GM19099 (cell line): ENCODE data around the gene VIL1.

Source experiments
- POLR2A ChIP-seq: IDR thresholded peaks from 3 replicates; pipeline ENCODE4 v1.6.1; 2011; ENCODE audit warnings: low read depth; ENCODE audit not compliant: insufficient read length; ENCODE audit errors: extremely low read depth

VIL1 gene

GRCh38 chr2:218418717-218419458, at the start of gene VIL1:
TSS of gene VIL1 (plus strand) at chr2:218419123. CDS start at chr2:218423779, 4,656 bp downstream.
- no peak for TF ChIP-seq POLR2A

- no peak for TF ChIP-seq POLR2A
These were observed 49.6 kb upstream of the VIL1 start for GRCh38 chr2:218369330-218369729.

GRCh38 chr2:218370410-218371063, 48.4 kb upstream of the VIL1 start:
- no peak for TF ChIP-seq POLR2A

DNA sequence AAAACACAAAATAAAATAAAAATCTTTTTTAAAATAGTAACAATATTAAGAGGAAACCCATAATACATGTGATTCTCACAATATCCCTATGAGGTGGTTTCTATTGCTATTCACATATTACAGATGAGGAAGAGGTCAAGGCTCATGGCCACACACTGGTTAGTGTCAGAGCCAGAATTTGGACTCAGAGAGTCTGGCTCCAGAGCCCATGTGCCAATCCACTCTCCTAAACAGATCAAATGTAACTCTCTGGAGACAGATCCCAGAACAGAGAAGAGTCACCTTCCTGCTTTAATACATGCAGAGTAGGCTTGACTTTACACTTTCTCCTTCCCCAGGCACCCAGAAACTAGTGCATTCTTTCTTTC, 47.0 kb upstream of the VIL1 start:
- no peak for TF ChIP-seq POLR2A

GRCh38 chr2:218374795-218375194, 44.1 kb upstream of the VIL1 start:
- TF ChIP-seq POLR2A = no peak

- TF ChIP-seq POLR2A = no peak
These were observed 43.7 kb upstream of the VIL1 start for GRCh38 chr2:218375212-218375611.

DNA sequence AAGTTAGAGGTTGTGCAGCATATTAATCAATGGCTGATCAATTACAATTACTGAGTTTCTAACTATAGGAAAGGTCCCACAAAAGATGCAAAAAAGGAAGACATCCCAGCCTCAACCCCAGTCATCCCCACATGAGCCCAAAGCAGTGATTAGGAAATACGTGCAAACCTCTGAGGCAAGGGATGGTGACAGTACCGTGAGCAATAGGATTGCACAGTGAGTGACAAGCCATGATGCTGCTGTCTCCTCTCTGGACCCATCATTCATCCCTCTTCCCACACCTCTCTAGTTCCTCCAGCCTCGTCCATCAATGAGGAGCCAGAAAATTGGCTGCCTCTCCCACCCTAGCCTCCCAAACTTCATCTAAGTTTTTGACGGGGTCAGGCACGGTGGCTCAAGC, 40.9 kb upstream of the VIL1 start:
- no peak for TF ChIP-seq POLR2A

- no peak for TF ChIP-seq POLR2A
These were observed 37.0 kb upstream of the VIL1 start, which contains the start of gene SLC11A1 for GRCh38 chr2:218381916-218382366. TSS of gene SLC11A1 (plus strand) at chr2:218382273. CDS start at chr2:218382369, 96 bp downstream.

GRCh38 chr2:218382785-218383184, 36.1 kb upstream of the VIL1 start:
- no peak for TF ChIP-seq POLR2A

DNA sequence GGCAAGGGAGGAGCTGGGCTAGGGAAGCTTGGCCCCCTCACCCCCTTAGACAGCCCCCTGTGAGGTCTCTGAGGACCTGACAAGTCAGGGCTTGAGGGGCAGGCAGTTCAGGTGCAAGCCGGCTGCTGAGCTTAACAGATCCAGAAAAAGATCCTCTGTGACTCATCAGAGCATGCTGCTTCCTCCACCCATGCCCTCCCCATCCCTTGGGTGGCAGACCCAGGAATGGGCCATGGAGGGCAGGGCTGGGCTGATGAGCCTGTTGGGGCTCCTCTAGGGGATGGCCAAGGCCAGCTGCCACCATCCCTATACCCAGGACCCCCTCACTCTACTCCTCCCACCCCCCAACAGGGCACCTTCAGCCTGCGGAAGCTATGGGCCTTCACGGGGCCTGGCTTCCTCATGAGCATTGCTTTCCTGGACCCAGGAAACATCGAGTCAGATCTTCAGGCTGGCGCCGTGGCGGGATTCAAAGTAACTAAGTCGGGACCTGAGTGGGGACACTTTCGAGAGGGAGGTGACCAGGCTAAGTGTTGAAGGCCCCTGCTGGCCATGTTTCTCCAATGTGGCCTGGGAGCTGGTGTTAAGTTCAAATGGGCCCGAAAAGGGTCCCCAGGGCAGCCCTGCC, 34.9 kb upstream of the VIL1 start:
- TF ChIP-seq POLR2A = no peak

GRCh38 chr2:218384975-218385374, 33.9 kb upstream of the VIL1 start:
- no peak for TF ChIP-seq POLR2A

GRCh38 chr2:218386505-218387368, 32.2 kb upstream of the VIL1 start:
- no peak for TF ChIP-seq POLR2A

DNA sequence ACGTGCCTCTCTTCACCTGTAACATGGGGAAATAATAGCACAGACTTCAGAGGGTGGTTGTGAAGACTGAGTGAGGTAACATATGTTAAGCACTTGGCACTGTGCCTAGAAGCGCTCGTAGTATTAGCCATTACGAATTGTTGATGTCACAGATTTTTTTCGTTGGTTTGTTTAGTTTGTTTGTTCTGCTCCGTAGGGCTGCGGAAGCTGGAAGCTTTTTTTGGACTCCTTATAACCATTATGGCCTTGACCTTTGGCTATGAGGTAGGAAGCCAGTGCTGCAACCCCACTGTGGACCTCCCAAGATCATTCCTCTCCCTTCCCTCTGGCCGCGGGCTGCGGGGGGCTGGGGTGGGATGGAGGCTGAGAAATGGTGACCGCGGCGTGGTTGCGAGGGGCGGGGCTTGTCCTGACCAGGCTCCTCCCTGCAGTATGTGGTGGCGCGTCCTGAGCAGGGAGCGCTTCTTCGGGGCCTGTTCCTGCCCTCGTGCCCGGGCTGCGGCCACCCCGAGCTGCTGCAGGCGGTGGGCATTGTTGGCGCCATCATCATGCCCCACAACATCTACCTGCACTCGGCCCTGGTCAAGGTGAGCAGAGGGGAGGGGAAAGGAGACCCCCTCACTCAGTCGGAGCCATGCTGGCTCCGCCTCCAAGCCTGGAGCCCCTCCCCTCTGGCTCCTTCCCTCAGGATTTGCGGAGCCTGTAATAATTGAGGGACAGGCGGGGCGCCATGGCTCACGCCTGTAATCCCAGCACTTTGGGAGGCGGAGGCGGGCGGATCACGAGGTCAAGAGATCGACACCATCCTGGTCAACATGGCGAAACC, 31.3 kb upstream of the VIL1 start:
- TF ChIP-seq POLR2A = no peak

DNA sequence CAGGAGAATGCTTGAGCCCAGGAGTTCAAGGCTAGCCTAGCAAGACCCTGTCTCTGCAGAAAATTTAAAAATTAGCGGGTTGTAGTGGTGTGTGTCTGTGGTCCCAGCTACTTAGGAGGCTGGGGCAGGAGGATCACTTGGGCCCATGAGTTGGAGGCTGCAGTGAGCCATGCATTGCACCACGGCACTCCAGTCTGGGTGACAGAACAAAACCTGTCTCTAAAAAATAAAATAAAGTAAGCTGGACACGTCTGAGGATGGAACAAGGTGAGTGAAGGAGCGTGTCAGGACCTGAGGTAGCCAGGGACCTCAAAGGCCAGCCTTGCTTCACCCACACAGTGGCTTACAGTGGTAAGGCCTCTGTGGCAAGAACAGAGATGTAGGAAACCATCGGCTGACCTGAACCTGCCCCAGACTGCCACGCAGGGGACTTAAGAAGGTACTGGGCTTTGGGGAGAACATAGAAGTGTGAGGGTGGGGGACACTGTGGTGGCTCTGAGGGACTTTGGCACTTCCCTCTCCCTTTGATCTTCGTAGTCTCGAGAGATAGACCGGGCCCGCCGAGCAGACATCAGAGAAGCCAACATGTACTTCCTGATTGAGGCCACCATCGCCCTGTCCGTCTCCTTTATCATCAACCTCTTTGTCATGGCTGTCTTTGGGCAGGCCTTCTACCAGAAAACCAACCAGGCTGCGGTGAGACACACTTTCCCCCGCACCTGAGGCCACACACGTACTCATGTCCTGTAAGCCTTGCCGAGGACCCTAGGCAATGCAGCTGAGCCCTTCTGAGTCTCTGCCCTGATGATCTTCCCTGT, 29.4 kb upstream of the VIL1 start:
- TF ChIP-seq POLR2A = no peak

GRCh38 chr2:218391202-218391601, 27.7 kb upstream of the VIL1 start:
- no peak for TF ChIP-seq POLR2A
